HG03103 (cell line): ENCODE data around the gene BCAP29.
A peak's percentile ranks its signal among the peaks of the same experiment; 100 is the strongest.
"Not testable (repeated sequence)": the region's sequence is repeated elsewhere in the genome, so short reads cannot be mapped to it uniquely, and the experiment has no call there.

Experiments
- ATAC-seq: cut with Tn5 transposase; IDR thresholded peaks from one replicate; pipeline ENCODE4 v1.9.1; 2021; ENCODE audit warnings: low read depth; ENCODE audit not compliant: unreplicated experiment

BCAP29 gene

GRCh38 chr7:107615910-107616680 is 36.0 kb downstream of the BCAP29 start:
- no peak for ATAC-seq

DNA sequence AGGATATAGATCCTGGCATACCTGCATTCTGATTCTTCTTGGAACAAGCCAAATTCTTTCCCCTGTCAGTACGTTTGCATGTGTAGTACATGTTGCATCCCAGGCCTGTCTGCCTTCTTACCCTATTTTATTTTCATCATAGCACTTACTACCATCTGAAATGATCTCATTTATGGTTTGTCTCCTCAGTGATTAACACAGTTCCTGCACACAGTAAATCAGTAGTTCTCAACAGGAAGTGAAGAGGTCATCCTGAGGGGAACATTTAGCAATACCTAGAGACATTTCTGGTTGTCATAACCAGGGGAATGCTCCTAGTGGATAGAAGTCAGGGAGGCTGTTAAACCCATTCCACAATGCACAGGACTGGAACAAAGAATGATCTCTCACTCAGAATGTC is 42.4 kb downstream of the BCAP29 start:
- ATAC-seq: no peak

GRCh38 chr7:107622894-107623293 is 42.8 kb downstream of the BCAP29 start:
- no peak for ATAC-seq

DNA sequence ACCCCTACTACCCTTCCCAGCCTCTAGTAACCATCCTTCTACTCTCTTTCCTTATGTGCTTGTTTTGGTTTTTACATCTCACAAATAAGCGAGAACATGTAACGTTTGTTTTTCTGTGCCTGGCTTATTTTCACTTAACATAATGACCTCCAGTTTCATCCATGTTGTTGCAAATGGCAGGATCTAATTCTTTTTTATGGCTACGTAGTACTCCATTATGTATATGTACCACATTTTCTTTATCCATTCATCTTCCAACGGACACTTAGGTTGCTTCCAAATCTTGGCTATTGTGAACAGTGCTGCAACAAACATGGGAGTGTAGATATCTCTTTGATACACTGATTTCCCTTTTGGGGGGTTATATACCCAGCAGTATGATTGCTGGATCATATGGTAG is 47.0 kb downstream of the BCAP29 start:
- no peak for ATAC-seq

GRCh38 chr7:107628461-107629064 is 48.5 kb downstream of the BCAP29 start:
- ATAC-seq: no peak

DNA sequence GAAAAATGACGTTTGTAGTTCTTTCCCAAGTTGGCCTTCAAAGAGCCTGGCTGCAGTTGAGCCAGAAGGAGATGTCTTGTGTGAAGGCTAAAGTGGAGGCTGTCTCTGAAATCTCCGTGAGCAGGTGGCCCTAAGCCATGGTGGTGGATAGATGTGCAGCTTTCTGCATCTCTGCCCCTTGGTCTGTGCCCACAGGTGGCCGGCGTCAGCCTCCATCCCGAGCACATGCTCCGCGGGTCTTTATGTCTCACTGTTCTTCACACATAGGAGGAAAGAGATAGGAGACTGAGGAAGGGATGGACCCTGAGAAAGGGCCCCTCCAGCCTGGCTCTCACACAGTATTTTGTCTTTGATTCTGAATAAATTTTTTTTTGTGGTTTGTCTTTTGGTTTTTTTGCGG is 50.3 kb downstream of the BCAP29 start:
- ATAC-seq: no peak

GRCh38 chr7:107631588-107632491 is 51.8 kb downstream of the BCAP29 start:
- ATAC-seq: no peak

DNA sequence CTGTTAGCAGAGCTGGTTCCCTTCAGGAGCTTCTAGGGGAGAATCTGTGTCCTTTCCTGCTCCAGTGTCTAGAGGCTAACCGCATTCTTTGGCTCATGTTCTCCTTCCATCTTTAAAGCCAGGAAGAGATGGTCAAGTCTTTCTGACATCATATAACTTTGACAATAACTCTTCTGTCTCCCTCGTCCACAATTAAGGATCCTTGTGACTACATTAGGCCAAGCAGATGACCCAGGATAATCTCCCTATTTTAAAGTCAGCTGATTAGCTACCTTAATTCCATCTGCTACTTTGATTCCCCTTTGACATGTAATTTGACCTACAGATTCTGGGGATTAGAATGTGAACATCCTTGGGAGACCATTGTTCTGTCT is 52.4 kb downstream of the BCAP29 start:
- ATAC-seq: no peak

DNA sequence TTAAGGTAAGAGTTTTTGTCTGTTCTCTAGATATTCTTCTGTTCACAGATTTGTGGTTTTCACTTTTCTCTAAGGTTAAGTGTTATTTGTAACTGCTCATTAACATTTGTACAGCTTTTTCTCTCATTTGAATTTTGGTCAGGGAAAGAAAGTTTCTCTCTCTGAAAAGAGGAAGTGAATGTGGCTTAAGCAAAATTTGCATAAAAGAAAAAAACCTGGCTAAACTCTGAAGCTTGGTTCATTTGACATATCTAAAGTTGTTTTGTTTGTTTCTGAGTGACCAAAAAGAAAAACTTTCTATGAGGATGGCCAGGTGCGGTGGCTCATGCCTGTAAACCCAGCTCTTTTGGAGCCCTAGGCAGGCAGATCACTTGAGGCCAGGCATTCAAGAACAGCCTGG is 58.5 kb downstream of the BCAP29 start:
- ATAC-seq: peak; percentile 94

DNA sequence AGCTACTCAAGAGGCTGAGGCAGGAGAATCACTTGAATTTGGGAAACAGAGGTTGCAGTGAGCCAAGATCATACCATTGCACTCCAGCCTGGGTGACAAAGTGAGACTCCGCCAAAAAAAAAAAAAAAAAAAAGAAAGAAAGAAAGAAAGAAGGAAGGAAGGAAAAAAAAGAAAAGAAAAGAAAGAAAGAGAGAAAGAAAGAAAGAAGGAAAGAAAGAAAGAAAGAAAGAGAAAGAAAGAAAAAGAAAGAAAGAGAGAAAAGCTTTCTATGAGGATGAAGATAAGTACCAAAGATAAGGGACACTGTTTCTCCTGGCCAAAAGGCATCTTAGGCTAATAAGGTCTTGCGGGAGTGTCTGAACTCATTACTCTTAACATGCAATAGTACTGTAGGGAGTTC is 59.0 kb downstream of the BCAP29 start:
- not testable (repeated sequence) for ATAC-seq

- no peak for ATAC-seq
These were observed 61.6 kb downstream of the BCAP29 start for GRCh38 chr7:107641676-107642075.

GRCh38 chr7:107642501-107642900 is 62.5 kb downstream of the BCAP29 start:
- no peak for ATAC-seq

- ATAC-seq: no peak
These were observed 63.4 kb downstream of the BCAP29 start for GRCh38 chr7:107643407-107643806.

DNA sequence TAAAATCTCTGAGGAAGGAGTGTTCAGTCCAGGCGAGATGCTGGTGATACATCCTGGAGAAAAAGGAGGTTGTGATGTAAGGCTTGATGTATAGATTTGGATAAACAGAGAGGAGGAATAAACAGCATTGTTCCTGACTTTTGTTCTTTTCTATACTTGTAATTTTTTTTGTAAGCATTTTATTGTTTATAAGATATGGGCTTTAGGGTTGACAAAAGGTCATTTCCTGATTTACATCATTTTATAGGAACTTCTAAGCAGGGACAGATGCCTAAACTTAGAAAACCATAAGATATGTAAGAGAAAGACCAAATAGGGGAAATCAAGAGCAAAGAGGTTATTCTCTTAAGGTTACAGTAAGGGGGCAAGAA is 63.9 kb downstream of the BCAP29 start:
- no peak for ATAC-seq

GRCh38 chr7:107644309-107644974 is 64.4 kb downstream of the BCAP29 start:
- ATAC-seq: no peak

DNA sequence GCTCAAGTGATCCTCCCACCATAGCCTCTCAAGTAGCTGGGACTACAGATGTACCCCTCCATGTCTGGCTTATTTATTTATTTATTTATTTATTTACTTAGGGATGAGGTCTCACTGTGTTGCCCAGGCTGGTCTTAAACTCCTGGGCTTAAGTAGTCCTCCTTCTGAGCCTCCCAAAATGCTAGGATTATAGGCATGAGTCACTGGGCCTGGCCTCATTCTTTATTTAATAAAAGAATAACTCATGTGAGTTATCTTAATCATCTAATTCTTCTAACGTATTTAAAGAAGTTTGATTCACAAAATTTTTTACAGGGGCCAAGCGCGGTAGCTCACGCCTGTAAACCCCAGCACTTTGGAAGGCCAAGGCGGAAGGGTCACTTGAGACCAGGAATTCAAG is 72.6 kb downstream of the BCAP29 start:
- no peak for ATAC-seq

- no peak for ATAC-seq
These were observed 78.4 kb downstream of the BCAP29 start for GRCh38 chr7:107658467-107658866.

- ATAC-seq: no peak
These were observed 79.6 kb downstream of the BCAP29 start for GRCh38 chr7:107659666-107660065.

GRCh38 chr7:107660381-107661080 is 80.5 kb downstream of the BCAP29 start, which contains the start of gene SLC26A4:
SLC26A4 (plus strand) TSS chr7:107660828; CDS start chr7:107661642, 814 bp downstream.
- peak; percentile 48 for ATAC-seq
